ENCODE data around the gene ISLR2. TPM values are rescaled to one million over a fixed set of nuclear protein-coding genes. Genes with fewer than 3 reads are reported as not detected.

The ISLR2 gene
- total and polyA plus RNA-seq, 2 experiments from 2014 or later: 0.20 TPM; not detected in 1

DNA sequence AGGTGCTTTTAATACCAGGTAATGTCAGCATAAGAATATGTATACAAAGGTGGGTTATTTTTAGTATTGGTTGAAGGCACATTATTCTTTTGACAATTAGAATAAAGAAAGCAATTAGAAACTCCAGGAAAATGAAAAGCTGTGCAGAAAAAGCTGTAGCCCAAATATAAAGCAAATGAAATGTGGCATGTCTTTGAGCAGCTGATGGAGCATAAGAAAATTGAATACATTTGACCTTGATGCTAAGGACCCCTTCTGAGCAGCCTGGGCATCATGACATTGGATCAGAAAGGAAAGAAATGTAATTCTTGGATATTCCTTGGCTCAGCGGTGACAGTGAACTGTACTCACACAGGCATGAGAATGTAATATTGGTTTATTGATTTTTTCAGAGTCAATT, 35.1 kb downstream of the ISLR2 start:
- Histone ChIP-seq H3K4me2 (ENCODE audit: unreplicated experiment) (no peak overlapping the region), H3K79me2 (ENCODE audit: insufficient read depth) (no peaks in the 10 kb centered on the region), H3K9me2 (ENCODE audit: insufficient read depth) (no peaks in the 10 kb centered on the region), H3K27ac (no peak overlapping the region), H3K4me3 (no peak overlapping the region), H3F3A (ENCODE audit: insufficient read depth) (no peaks in the 10 kb centered on the region), H3K27me3 (replicated peaks; ENCODE audit: insufficient read depth) (no peaks in the 10 kb centered on the region), H2AFZ (no peak overlapping the region), H3K4me1 (ENCODE audit: insufficient read depth) (no peaks in the 10 kb centered on the region), H3K9me3 (ENCODE audit: low read depth) (no peaks in the 10 kb centered on the region), H4K20me1 (ENCODE audit: insufficient read depth) (no peaks in the 10 kb centered on the region), H3K9ac (no peak overlapping the region), H3K36me3 (ENCODE audit: low read depth) (no peaks in the 10 kb centered on the region)
- no peak for DNase-seq
- WGBS, 2 experiments (ENCODE audit: low coverage in 1 of 2, low lambda C conversion rate in 2 of 2, missing lambda C conversion rate in 2 of 2): 95 to 100% methylated on average over 1 of the region's 1 CpG
- TF ChIP-seq EZH2phosphoT487 (IDR thresholded peaks at IDR 0.05; ENCODE audit: insufficient read depth, low read depth) (no peak), EZH2 (IDR thresholded peaks at IDR 0.05; ENCODE audit: insufficient read depth, poor library complexity, severe bottlenecking) (no peak)
- in situ Hi-C loops (cut with MboI): no loop called here

DNA sequence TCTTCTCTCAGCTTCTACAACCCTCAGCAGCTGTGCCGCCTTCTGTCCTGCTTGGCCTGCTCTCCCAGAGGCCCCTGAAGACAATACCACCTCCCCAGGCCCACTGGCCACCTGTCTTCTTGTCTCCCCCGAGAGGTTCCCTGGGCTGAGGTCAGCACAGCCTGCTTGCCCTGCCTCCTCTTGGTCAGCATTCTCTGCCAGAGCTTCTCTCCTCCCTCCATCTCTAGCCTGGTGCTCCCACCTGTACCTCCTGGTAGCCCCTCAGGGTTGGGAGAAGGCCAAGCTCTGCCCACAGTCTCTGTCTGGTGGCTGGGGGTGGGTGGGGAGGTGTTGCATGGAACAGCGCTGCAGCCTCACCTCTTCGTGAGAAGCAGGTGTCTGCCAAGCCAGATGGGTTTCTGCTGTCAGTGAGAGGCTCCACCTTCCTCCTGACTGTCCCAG, 37.5 kb downstream of the ISLR2 start:
- no peak overlapping the region for H2AFZ ChIP-seq
- H3K4me2 ChIP-seq (ENCODE audit: unreplicated experiment): no peak overlapping the region
- no peaks in the 10 kb centered on the region for H3K27me3 ChIP-seq (replicated peaks; ENCODE audit: insufficient read depth)
- H3K9ac ChIP-seq: no peak overlapping the region
- no peaks in the 10 kb centered on the region for H3K79me2 ChIP-seq (ENCODE audit: insufficient read depth)
- no peaks in the 10 kb centered on the region for H3F3A ChIP-seq (ENCODE audit: insufficient read depth)
- no peaks in the 10 kb centered on the region for H3K9me3 ChIP-seq (ENCODE audit: low read depth)
- H3K36me3 ChIP-seq (ENCODE audit: low read depth): no peaks in the 10 kb centered on the region
- DNase-seq: no peak
- TF ChIP-seq EZH2phosphoT487 (IDR thresholded peaks at IDR 0.05; ENCODE audit: insufficient read depth, low read depth) (no peak), EZH2 (IDR thresholded peaks at IDR 0.05; ENCODE audit: insufficient read depth, poor library complexity, severe bottlenecking) (no peak)
- in situ Hi-C loops (cut with MboI): no loop called here
- H4K20me1 ChIP-seq (ENCODE audit: insufficient read depth): no peaks in the 10 kb centered on the region
- no peaks in the 10 kb centered on the region for H3K9me2 ChIP-seq (ENCODE audit: insufficient read depth)
- no peak overlapping the region for H3K27ac ChIP-seq
- WGBS, 2 experiments (ENCODE audit: low coverage in 1 of 2, low lambda C conversion rate in 2 of 2, missing lambda C conversion rate in 2 of 2): 82 to 87% methylated on average over 4 of the region's 4 CpGs
- peaks cover 4% of the 10 kb centered on the region; the same call in 1 of the 2 replicates for H3K4me1 ChIP-seq (ENCODE audit: insufficient read depth)
- no peak overlapping the region for H3K4me3 ChIP-seq

DNA sequence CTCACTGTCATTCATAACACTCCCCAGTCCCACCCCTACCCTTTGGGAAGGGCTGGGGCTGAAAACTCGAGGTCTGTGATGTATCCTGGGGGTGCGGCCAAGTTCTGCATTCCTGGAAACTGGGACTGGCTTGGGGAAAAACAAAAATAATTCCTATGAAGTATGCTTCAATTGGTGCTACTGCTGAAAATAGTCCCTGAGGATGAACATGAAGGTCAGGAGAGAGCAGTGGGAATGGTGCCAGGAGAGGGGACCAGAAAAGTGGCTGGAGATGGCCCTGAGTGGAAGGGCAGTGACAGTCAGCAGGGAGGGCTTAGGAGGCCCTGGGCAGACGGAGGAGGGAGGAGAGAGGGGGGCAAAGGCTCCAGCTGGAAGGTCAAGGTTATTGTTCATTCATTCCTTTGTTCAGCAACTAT, 38.3 kb downstream of the ISLR2 start:
- H3K4me3 ChIP-seq: no peak overlapping the region
- no peaks in the 10 kb centered on the region for H3K79me2 ChIP-seq (ENCODE audit: insufficient read depth)
- no peaks in the 10 kb centered on the region for H3K36me3 ChIP-seq (ENCODE audit: low read depth)
- no peak overlapping the region for H3K4me2 ChIP-seq (ENCODE audit: unreplicated experiment)
- H3F3A ChIP-seq (ENCODE audit: insufficient read depth): 0 out of 2 replicates have a peak, but pooled peaks cover 4% of the 10 kb centered on the region
- DNase-seq: no peak
- no peak overlapping the region for H3K27ac ChIP-seq
- TF ChIP-seq EZH2 (IDR thresholded peaks at IDR 0.05; ENCODE audit: insufficient read depth, poor library complexity, severe bottlenecking): no peak
- TF ChIP-seq EZH2phosphoT487 (IDR thresholded peaks at IDR 0.05; ENCODE audit: insufficient read depth, low read depth): no peak
- peaks cover 11% of the 10 kb centered on the region for H3K4me1 ChIP-seq (ENCODE audit: insufficient read depth)
- H3K9ac ChIP-seq: no peak overlapping the region
- H3K27me3 ChIP-seq (replicated peaks; ENCODE audit: insufficient read depth): no peaks in the 10 kb centered on the region
- H3K9me2 ChIP-seq (ENCODE audit: insufficient read depth): no peaks in the 10 kb centered on the region
- 41 to 54% methylated on average over 3 of the region's 3 CpGs for WGBS, 2 experiments (ENCODE audit: low coverage in 1 of 2, low lambda C conversion rate in 2 of 2, missing lambda C conversion rate in 2 of 2)
- no peaks in the 10 kb centered on the region for H3K9me3 ChIP-seq (ENCODE audit: low read depth)
- H4K20me1 ChIP-seq (ENCODE audit: insufficient read depth): no peaks in the 10 kb centered on the region
- H2AFZ ChIP-seq: no peak overlapping the region
- in situ Hi-C loops (cut with MboI): no loop called here

DNA sequence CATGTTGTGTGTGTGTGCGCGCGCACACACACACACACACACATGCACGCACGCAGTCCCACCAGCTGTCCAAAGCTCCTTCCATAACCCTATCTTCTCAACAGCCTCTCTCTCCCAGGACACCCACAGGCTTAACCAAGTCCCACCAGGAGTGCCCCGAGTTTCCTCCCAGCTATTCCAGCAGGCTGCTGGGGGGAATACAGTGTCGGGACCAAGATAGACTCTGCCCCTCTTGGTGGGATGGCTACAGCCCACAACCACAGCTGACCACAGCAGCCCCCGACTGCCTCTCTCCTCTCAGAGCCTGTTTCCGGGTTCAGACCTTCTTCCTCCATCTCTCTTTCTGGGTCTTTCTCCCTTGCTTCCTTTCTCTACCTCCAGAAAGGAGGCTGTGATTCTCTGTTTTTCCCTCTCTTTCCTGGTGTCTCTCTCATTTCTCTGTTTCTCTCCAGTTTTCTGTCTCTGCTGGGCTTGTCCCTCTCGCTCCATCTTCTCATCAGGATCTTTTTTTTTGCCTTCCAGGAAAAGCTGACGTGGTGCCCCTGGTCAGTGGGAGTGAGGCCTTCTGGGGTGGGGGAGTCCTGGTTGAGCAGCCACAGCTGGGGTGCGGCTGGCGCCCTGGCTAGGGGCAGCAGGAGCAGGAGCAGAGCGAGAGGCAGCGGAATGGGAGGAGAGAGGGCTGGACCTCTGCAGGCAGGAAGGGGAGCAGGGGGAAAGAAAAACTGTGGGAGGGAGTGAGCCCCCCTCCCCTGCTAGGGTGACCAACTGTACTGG, 39.9 kb downstream of the ISLR2 start:
- H3K4me3 ChIP-seq: no peak overlapping the region
- no peaks in the 10 kb centered on the region for H3K36me3 ChIP-seq (ENCODE audit: low read depth)
- no peak overlapping the region for H2AFZ ChIP-seq
- no peak overlapping the region for H3K9ac ChIP-seq
- 87 to 90% methylated on average over 15 of the region's 15 CpGs for WGBS, 2 experiments (ENCODE audit: low coverage in 1 of 2, low lambda C conversion rate in 2 of 2, missing lambda C conversion rate in 2 of 2)
- H3K4me1 ChIP-seq (ENCODE audit: insufficient read depth): peaks cover 18% of the 10 kb centered on the region
- H3F3A ChIP-seq (ENCODE audit: insufficient read depth): 0 out of 2 replicates have a peak, but pooled peaks cover 4% of the 10 kb centered on the region
- no peaks in the 10 kb centered on the region for H3K9me2 ChIP-seq (ENCODE audit: insufficient read depth)
- peaks cover 4% of the 10 kb centered on the region; the same call in 1 of the 2 replicates for H3K79me2 ChIP-seq (ENCODE audit: insufficient read depth)
- no peaks in the 10 kb centered on the region for H4K20me1 ChIP-seq (ENCODE audit: insufficient read depth)
- TF ChIP-seq EZH2phosphoT487 (IDR thresholded peaks at IDR 0.05; ENCODE audit: insufficient read depth, low read depth) (no peak), EZH2 (IDR thresholded peaks at IDR 0.05; ENCODE audit: insufficient read depth, poor library complexity, severe bottlenecking) (no peak)
- H3K9me3 ChIP-seq (ENCODE audit: low read depth): no peaks in the 10 kb centered on the region
- no peak for DNase-seq
- H3K4me2 ChIP-seq (ENCODE audit: unreplicated experiment): no peak overlapping the region
- in situ Hi-C loops (cut with MboI): no loop called here
- H3K27ac ChIP-seq: no peak overlapping the region
- H3K27me3 ChIP-seq (replicated peaks; ENCODE audit: insufficient read depth): no peaks in the 10 kb centered on the region

All from GM23248 (cell line).